ENCODE results near the gene ENO1. TPM values are rescaled to one million over a fixed set of nuclear protein-coding genes. Genes with fewer than 3 reads are reported as not detected.

The ENO1 gene
- total and polyA plus RNA-seq, 7 donors = 265 to 968 (median 324) TPM

Small RNA genes lying within 50 kb of the gene (small RNA-seq; reads per million reads assigned to genes)
- gene AL139415.2 (0 reads per million in 3 donors), gene MIR6728 (0 reads per million in 3 donors), gene RNU6-304P (0 reads per million in 3 donors)

Other genes starting within 250 kb of the ENO1 start
- 100 to 1,000 TPM in 2 of 4 donors, 10 to 100 TPM in 2; 90.6 to 148 (median 124) TPM for gene RERE, start 61.0 kb downstream of the ENO1 start, total RNA-seq
- gene RERE, start 61.0 kb downstream of the ENO1 start, polyA plus RNA-seq = 10 to 100 TPM; 19.2 to 43.2 (median 27.5) TPM
- not detected for gene CA6, start 67.2 kb upstream of the ENO1 start, total RNA-seq
- gene CA6, start 67.2 kb upstream of the ENO1 start, polyA plus RNA-seq = under 1 TPM in 1 of 3 donors, not detected in 2; 0.60 TPM
- gene SLC2A7, start 147.7 kb upstream of the ENO1 start, total RNA-seq = not detected
- gene SLC2A7, start 147.7 kb upstream of the ENO1 start, polyA plus RNA-seq = under 1 TPM in 1 of 3 donors, not detected in 2; 0.06 TPM
- 1 to 10 TPM; 3.5 to 9.1 (median 5.5) TPM for gene SLC2A5, start 190.9 kb upstream of the ENO1 start, total RNA-seq
- gene SLC2A5, start 190.9 kb upstream of the ENO1 start, polyA plus RNA-seq = 1 to 10 TPM; 1.4 to 4.9 (median 1.8) TPM

All from sigmoid colon (tissue), 7 donors.